Suprapubic skin (tissue), 4 donors: ENCODE measurements around the gene SLC5A1.
"Not testable (repeated sequence)": the region's sequence is repeated elsewhere in the genome, so short reads cannot be mapped to it uniquely, and the experiment has no call there.

Experiments
- CTCF ChIP-seq, 2 donors: fragments of 200-600 bp in 1 of 2; fragments of 450-650 bp in 1 of 2; sonication (generic) in 1 of 2; IDR thresholded peaks; one replicate each; pipeline ENCODE4 v1.5.1; 2016 to 2019; ENCODE audit warnings: antibody characterized with exemption in 2 of 2, mild to moderate bottlenecking in 1 of 2, moderate library complexity in 1 of 2
- POLR2A ChIP-seq, 2 donors: fragments of 450-650 bp; IDR thresholded peaks; one replicate each; pipeline ENCODE4 v1.6.1; 2017; ENCODE audit warnings: antibody characterized with exemption in 2 of 2, mild to moderate bottlenecking in 2 of 2, moderate library complexity in 2 of 2
- POLR2AphosphoS5 ChIP-seq, 3 donors: sonication (generic); formaldehyde crosslinking; IDR thresholded peaks; one replicate each; pipeline ENCODE4 v1.6.1; 2017; ENCODE audit warnings: antibody characterized with exemption in 3 of 3

DNA sequence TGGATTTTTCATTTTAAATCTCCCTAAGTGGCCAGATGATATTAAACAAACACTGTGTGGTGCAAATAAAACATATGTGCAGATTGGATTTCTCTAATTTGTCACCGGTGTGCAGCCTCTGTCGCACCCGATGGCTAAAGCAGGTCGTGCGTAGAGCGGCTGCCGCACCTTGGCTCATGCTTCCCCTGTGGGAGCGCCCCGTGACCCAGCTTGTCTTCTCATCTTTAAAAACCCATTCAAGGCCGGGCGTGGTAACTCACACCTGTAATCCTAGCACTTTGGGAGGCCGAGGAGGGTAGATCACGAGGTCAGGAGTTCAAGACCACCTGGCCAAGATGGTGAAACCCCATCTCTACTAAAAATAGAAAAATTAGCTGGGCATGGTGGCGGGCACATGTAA, 91.7 kb downstream of the SLC5A1 start:
- TF ChIP-seq CTCF, POLR2A, POLR2AphosphoS5 (IDR thresholded peaks at IDR 0.05): not testable (repeated sequence)
